ENCODE measurements around the gene OR1I1.
A peak's percentile ranks its signal among the peaks of the same experiment; 100 is the strongest.
"Not testable (repeated sequence)": the region's sequence is repeated elsewhere in the genome, so short reads cannot be mapped to it uniquely, and the experiment has no call there.

The OR1I1 gene

DNA sequence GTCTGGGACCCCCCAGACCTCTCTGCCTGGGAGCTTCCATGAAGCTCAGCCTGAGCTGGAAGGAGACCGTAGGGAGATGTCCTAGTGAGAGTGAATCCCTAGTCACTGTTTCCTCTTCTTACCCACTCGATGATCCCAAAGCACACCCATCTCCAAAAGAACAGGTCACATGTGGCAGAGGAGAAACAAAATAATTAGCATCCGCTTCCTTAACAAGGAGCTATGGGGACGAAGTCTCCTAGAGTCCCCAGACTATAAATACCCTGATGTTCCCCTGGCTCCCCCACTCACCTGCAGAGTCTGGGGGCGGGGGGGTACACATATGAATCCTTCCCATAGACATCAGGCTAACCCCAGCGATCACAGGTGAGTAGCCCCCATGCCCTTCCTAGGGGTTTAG is at the start of gene OR1I1:
TSS of gene OR1I1 (plus strand) at position 301 of the 400 bp plus-strand sequence. CDS start 4,855 bp downstream, outside the sequence.
- no peak for DNase-seq (ENCODE audit: low read depth, low spot score)

DNA sequence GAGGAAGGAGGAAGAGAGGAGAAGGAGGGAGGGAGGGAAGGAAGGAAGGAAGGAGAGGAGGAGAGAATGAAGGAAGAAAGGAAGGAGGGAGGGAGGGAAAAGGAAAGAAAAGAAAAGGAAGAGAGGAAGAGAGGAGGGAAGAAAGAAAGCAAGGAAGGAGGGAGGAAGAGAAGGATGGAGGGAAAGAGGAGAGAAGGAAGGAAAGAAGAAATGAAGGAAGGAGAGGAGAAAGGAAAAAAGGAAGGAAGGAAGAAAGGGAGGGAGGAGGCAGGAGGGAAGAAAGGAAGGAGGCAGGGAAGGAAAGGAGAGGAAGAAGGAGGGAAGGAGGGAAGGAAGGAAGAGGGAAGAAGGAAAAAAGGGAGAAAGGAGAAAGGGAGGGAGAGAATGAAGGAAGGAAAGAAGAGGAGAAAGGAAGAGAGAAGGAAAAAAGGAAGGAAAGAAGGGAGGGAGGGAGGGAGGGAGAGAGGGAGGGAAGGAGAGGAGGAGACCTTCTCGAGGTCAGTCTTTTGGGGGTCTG is 46.2 kb upstream of the OR1I1 start:
- DNase-seq (ENCODE audit: low read depth, low spot score), result no peak

DNA sequence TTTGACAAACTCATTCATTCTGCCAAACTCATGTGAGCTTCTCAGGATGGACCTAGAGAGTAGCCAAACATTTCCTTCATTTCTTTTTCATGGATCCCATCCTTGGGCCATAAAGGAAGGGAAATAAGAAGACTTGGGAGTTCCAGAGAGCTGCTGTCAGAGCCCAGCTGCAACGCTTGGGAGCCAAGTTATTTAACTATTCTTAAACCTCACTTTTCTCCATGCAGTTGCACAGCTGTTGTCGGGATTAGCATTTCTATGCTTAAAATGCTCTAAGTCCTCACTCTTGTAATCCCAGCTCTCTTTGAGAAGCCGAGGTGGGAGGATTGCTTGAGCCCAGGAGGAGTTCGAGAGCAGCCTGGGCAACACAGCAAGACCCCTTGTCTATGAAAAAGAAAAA is 44.4 kb upstream of the OR1I1 start:
- DNase-seq (ENCODE audit: low read depth, low spot score), result no peak

- no peak for DNase-seq (ENCODE audit: low read depth, low spot score)
Observed at GRCh38 chr19:15038294-15038693, 43.7 kb upstream of the OR1I1 start.

DNA sequence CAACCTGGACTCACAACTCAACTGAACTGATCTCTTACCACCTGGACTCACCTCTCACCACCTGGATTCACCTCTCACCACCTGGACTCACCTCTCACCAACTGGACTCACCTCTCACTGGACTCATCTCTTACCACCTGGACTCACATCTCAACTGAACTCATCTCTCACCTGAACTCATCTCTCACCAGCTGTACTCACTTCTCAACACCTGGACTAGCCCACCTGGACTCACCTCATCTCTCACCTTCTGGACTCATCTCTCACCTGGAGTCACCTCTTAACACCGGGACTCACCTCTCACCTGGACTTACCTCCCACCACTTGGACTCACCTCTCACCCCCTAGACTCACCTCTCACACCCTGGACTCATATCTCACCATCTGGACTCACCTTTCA is 40.0 kb upstream of the OR1I1 start:
- no peak for DNase-seq (ENCODE audit: low read depth, low spot score)

DNA sequence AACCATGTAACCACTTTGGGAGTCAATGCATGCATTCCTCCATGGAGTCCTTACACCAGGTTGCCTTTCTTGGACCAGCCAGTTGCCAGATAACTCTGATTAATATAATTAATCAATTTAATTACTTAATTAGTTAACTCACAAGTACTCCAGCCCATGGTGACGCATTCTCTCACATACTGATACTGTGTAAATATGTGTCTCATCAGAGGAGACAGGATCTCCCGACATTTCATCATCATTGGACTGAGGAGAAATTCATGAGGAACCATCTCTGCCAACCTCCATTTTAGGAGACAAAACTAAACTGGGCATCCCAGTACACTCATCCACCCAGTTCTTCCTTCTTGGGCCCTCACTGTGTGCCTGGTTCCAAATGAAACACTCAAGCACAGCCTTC is 39.2 kb upstream of the OR1I1 start:
- DNase-seq (ENCODE audit: low read depth, low spot score), result no peak

GRCh38 chr19:15045506-15045905 is 36.5 kb upstream of the OR1I1 start:
- DNase-seq (ENCODE audit: low read depth, low spot score), result no peak

GRCh38 chr19:15047680-15048079 is 34.3 kb upstream of the OR1I1 start:
- no peak for DNase-seq (ENCODE audit: low read depth, low spot score)

- DNase-seq (ENCODE audit: low read depth, low spot score), result no peak
Observed at GRCh38 chr19:15048128-15048527, 33.9 kb upstream of the OR1I1 start.

DNA sequence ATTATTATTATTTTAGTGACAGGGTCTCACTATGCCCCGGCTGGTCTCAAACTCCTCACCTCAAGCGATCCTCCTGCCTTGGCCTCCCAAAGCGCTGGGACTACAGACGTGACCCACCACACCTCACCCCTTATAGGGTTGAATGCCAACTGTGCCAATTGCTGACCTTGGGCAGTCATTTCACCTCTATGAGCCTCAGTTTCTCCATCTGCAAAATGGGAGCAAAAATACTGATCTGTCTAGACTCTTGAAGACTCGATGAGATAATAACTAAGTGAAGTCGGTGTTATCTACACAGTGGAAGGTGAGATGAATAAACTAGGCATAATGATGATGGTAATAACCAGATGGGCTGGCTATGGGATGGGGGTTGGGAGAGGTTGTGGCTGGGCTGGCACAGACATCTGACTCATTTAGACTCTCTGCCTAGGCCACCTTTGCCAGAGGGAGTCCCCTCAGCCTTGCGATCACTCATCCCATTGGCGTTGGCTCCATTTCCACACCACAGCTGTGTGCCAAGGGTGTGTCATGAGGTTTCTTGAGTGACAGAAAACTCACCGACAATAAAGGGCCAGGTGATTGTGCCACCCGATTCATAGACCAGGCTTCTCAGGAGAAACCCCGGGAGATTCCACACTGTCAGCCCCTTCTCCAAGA is 33.0 kb upstream of the OR1I1 start, which contains the start of gene CASP14:
TSS of gene CASP14 (plus strand) at position 596 of the 657 bp plus-strand sequence. CDS start 2,772 bp downstream, outside the sequence.
- DNase-seq (ENCODE audit: low read depth, low spot score), result no peak

DNA sequence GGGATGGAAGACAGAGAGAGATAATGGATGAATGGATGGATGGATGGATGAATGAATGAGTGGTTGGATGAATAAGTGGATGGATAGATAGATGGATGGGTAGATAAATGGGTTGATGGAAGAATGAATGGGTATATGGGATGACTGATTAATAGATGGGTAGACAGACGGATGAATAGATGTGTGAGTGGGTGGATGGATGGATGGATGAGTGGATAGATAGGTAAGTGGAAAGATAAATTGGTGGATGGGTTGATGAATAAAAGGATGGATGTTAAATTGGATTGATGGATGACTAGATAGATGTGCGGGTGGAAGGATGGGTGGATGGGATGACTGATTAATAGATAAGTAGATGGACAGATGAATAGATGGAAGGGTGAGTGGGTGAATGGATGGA is 31.4 kb upstream of the OR1I1 start:
- no peak for DNase-seq (ENCODE audit: low read depth, low spot score)

DNA sequence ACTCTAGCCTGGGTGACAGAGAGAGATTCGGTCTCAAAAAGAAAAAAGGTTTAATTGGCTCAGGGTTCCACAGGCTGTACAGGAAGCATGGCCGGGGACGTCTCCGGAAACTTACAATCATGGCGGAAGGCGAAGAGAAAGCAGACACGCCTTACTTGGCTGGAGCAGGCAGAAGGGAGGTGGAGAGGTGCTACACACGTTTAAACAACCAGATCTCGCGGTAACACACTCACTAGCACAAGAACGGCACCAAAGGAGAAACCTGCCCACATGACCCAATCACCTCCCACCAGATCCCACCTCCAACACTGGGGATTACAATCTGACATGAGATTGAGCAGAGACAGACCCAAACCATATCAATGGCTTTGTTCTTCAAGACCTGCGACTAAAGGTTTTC is 20.0 kb upstream of the OR1I1 start:
- DNase-seq (ENCODE audit: low read depth, low spot score), result peak; percentile 1

DNA sequence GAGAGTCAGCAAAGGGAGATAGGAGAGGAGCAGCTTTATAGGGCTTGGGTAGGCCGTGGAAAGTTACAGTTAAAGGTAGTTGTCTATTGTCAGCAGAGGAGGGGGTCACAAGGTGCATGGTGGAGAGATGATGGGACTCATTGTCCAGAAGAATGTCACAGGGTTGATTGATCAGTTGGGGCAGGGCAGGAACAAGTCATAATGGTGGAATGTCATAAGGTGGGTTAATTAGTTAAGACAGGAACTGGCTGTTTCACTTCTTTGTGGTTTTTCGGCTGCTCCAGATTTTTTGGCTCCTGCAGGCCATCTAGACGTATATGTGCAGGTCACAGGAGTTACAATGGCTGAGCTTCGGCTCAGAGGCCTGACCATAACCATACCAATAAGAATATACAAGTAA is 11.6 kb upstream of the OR1I1 start:
- DNase-seq (ENCODE audit: low read depth, low spot score), result peak; percentile 14

DNA sequence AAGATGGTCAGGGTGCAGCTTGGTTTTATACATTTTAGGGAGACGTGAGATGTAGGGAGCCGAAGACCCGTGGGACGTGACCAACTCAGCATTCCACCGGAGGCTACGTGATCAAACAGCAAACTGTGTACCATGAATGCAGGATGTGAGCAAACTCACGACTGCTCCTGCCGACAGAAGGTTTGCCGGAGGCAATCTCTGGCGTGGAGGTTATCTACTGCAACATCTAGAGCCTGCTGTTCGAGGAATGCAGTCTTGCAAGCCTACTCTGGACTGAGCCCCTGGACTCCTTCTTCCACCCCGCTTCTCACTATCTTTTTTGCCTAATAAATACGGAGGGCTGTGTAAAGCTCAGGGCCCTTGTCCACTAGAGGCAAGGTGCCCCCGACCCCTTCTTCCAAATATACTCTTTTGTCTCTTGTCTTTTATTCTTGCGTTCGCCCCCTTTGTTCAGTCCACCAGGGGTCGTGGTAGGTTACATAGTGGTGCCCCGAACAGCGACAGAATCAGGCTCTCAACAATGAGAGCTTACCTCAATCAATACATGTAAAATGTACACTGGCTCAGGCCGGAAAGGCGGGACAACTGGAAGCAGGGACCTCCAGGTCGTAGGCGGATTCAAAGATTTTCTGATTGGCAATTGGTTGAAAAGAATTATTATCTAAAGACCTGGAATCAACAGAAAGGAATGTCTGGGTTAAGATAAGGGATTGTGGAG is 8.9 kb upstream of the OR1I1 start:
- peak; percentile 95 for DNase-seq (ENCODE audit: low read depth, low spot score)

DNA sequence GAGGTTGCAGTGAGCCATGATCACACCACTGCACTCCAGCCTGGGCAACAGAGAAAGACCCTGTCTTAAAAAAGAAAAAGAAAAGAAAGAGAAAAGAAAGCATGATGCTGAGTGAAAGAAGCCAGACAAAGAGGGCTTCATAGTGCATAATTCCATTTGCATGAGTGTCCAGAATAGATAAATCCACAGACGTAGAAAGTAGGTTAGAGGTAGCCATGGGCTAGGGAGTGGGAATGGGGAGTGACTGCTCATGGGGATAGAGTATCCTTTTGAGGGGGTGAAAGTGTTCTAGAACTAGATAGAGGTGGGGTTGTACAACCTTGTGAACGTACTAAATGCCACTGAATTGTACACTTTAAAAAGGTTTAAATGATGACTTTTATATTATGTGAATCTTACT is 7.6 kb upstream of the OR1I1 start:
- no peak for DNase-seq (ENCODE audit: low read depth, low spot score)

DNA sequence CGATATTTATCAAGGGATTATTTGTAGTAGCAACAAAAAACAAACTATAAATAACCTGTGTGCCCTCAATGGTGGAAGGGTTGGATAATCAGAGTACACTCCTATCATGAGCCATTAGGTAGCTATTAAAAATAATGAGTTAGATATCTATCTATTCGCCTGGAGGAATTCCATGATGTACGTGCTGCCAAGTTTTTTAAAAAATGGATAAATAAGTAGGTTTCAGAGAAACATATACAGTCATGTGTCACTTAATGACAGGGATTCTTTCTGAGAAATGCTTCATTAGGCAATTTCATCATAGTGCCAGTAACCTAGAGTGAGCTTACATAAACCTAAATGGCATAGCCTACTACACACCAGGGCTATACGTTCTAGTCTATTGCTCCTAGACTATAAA is 6.2 kb upstream of the OR1I1 start:
- DNase-seq (ENCODE audit: low read depth, low spot score), result no peak

- not testable (repeated sequence) for DNase-seq (ENCODE audit: low read depth, low spot score)
Observed at GRCh38 chr19:15080002-15080401, 2.0 kb upstream of the OR1I1 start.

- DNase-seq (ENCODE audit: low read depth, low spot score), result no peak
Observed at GRCh38 chr19:15087182-15087581, 5.2 kb downstream of the OR1I1 start.

DNA sequence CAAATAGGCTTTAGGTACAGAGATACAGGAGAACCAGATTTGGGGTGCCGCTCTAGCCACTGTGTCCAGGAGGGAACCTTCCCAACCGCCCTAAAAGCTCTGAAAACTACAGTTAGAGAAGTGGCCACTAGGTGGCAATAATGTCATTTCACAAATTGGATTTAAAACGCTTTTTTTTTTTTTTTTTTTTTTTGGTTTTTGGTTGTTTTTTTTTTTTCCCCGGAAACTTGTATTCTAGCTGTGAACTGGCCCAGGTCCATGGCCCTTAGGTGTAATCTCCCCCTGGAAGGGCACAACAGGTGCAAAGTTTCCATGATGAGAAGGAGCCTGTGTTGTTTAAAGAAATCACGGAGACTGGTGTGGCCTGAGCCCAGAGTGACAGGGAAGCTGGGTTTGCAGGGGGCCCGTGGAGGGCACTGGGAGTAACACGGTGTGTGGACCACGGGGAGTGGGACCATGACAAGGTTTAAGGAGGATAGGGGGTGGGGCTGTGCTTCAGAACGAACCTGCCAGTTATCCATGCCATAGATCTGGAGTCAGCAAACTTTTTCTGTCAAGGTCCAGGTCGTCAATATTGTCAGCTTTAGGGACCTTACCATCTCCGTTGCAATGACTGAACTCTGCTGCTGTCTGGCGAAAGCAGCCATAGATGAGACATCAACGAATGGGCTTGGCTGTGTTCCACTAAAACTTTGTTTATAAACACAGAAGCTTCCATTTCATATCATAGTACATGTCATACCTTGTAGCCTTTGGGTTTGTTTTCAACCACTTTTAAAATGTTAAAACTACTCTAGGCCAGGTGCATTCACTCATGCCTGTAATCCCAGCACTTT is 10.1 kb downstream of the OR1I1 start:
- DNase-seq (ENCODE audit: low read depth, low spot score), result peak; percentile 68

- DNase-seq (ENCODE audit: low read depth, low spot score), result no peak
Observed at GRCh38 chr19:15093001-15093400, 11.0 kb downstream of the OR1I1 start.

DNA sequence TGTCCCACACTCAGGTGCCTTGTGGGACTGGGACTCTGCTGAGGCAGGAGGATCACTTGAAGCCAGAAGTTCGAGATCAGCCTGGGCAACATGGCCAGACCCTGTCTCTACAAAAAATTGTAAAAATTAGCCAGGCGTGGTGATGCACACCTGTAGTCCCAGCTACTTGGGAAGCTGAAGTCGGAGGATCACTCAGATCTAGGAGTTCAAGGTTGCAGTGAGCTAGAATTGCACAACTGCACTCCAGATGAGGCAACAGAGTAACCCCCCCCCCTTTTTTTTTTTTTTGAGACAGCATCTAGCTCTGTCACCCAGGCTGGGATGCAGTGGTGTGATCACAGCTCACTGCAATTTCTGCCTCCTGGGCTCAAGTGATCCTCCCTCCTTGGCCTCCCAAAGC is 14.2 kb downstream of the OR1I1 start:
- no peak for DNase-seq (ENCODE audit: low read depth, low spot score)

DNA sequence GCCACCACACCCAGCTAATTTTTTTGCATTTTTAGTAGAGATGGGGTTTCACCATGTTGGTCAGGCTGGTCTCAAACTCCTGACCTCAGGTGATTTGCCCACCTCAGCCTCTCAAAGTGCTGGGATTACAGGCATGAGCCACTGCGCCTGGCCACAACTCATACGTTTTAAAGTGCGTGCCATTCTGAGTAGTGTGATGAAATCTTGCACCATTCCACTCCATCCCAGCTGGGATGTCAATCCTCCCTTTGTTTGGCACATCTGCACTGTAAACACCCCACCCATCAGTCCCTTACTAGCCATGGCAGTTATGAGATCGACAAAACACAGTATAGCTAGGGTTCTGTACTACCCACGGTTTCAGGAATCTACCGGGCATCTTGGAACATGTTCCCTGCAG is 16.0 kb downstream of the OR1I1 start:
- not testable (repeated sequence) for DNase-seq (ENCODE audit: low read depth, low spot score)
